K562 (cell line): Measurements from ENCODE around the gene HECW1. TPM values are rescaled to one million over a fixed set of nuclear protein-coding genes. Genes with fewer than 3 reads are reported as not detected.

Experiments used
- ATAC-seq: fragments of 200-7000 bp; cut with Tn5 transposase; 3 replicates; pipeline ENCODE4 v1.9.1; 2020; ENCODE audit warnings: moderate library complexity
- BruUV-seq: library from RNA; stranded (reverse); fragments of 400-500 nt; replicated peaks from 2 replicates; lab custom pipeline; 2021; lab: Mats Ljungman, UMichigan
- CTCF ChIA-PET: fragments of 300-600 bp; formaldehyde crosslinking; extraction: SDS; loops from one replicate; lab custom pipeline; 2021; ENCODE audit warnings: low intra/inter-chr PET ratio; lab: Yijun Ruan, JAX
- POLR2A ChIA-PET: fragments of 300-600, 350-650 bp; sonication (Branson Sonifier 250); formaldehyde crosslinking; extraction: SDS; loops from one replicate; lab custom pipeline; 2021; ENCODE audit warnings: antibody characterized with exemption, inconsistent platforms; lab: Yijun Ruan, JAX
- DNase-seq, 4 experiments: peaks; one replicate each; pipeline versions ENCODE4 v3.0.0 to v3.0.0-alpha.2; 2011 to 2018; ENCODE audit warnings: low spot score in 3 of 4, mixed read lengths in 3 of 4; ENCODE audit errors: extremely low read depth in 1 of 4
- FAIRE-seq: peaks from 2 replicates; lab custom pipeline; 2011; peaks lifted over from hg19 to GRCh38; lab: Jason Lieb, UNC
- H2AFZ ChIP-seq: 2 replicates; pipeline ENCODE4 v1.6.0; 2011; ENCODE audit warnings: low read depth, low read length, control low read depth, inconsistent platforms
- H3K27ac ChIP-seq: fragments of 200-600 bp; 3 replicates; pipeline ENCODE4 v1.8.0; 2011; ENCODE audit warnings: low read depth, mild to moderate bottlenecking, control low read depth, inconsistent platforms, low read length, moderate library complexity, mixed read lengths; ENCODE audit errors: extremely low read depth
- H3K27me3 ChIP-seq, 2 experiments: fragments of 300-600 bp in 1 of 2; 2 replicates in 1 of 2; 3 replicates in 1 of 2; pipeline versions ENCODE4 v1.6.0 to v1.8.0; 2011; ENCODE audit warnings: inconsistent platforms in 2 of 2, low read length in 2 of 2, mild to moderate bottlenecking in 1 of 2, mixed read lengths in 1 of 2, moderate library complexity in 1 of 2; ENCODE audit not compliant: control insufficient read depth in 2 of 2, insufficient read depth in 2 of 2
- H3K36me3 ChIP-seq: fragments of 300-600 bp; 3 replicates; pipeline ENCODE4 v1.8.0; 2011; ENCODE audit warnings: mild to moderate bottlenecking, low read length, inconsistent platforms; ENCODE audit not compliant: control insufficient read depth, insufficient read depth
- H3K4me1 ChIP-seq, 2 experiments: fragments of 200-600 bp in 1 of 2; replicated peaks in 1 of 2; 2 replicates in 1 of 2; 3 replicates in 1 of 2; pipeline versions ENCODE4 v1.5.1 to v1.8.0; 2011; ENCODE audit warnings: inconsistent platforms in 2 of 2, low read length in 2 of 2, mild to moderate bottlenecking in 1 of 2, mixed read lengths in 1 of 2, moderate library complexity in 1 of 2; ENCODE audit not compliant: control insufficient read depth in 2 of 2, insufficient read depth in 2 of 2
- H3K4me2 ChIP-seq: 2 replicates; pipeline ENCODE4 v1.6.1; 2011; ENCODE audit warnings: low read length, control low read depth, inconsistent platforms, mixed read lengths; ENCODE audit not compliant: insufficient read depth
- H3K4me3 ChIP-seq: fragments of 200-600 bp; sonication (generic), shearing (Covaris generic); 2 replicates; pipeline ENCODE4 v1.5.1; 2016; ENCODE audit warnings: control low read depth, inconsistent platforms
- H3K79me2 ChIP-seq: fragments of 200-600 bp; 3 replicates; pipeline ENCODE4 v1.8.0; 2011; ENCODE audit warnings: low read length, inconsistent platforms; ENCODE audit not compliant: control insufficient read depth, insufficient read depth
- H3K9ac ChIP-seq, 2 experiments: 2 replicates each; pipeline versions ENCODE4 v1.6.0 to v1.6.1; 2011; ENCODE audit warnings: low read depth in 2 of 2, low read length in 2 of 2, control low read depth in 1 of 2, inconsistent platforms in 1 of 2, mild to moderate bottlenecking in 1 of 2, mixed read lengths in 1 of 2; ENCODE audit not compliant: insufficient read depth in 1 of 2
- H3K9me1 ChIP-seq: one replicate; pipeline ENCODE4 v1.6.0; 2011; ENCODE audit warnings: inconsistent platforms, mild to moderate bottlenecking, low read length, moderate library complexity; ENCODE audit not compliant: control insufficient read depth, insufficient read depth
- H3K9me3 ChIP-seq: replicated peaks from 2 replicates; pipeline ENCODE4 v1.5.1; 2011; ENCODE audit warnings: low read depth, low read length, inconsistent platforms; ENCODE audit not compliant: control insufficient read depth, insufficient read depth
- H4K20me1 ChIP-seq: replicated peaks from 2 replicates; pipeline ENCODE4 v1.6.1; 2011; ENCODE audit warnings: low read length, inconsistent platforms, mixed read lengths; ENCODE audit not compliant: control insufficient read depth, insufficient read depth
- MAX ChIP-seq: sonication (generic); formaldehyde crosslinking; IDR thresholded peaks from 2 replicates; pipeline ENCODE4 v1.9.0; 2022; ENCODE audit warnings: mild to moderate bottlenecking, missing genetic modification reagents
- MTA2 ChIP-seq: fragments of 450-650 bp; IDR thresholded peaks from 2 replicates; pipeline ENCODE4 v1.6.1; 2016; ENCODE audit warnings: low read depth
- NFIX ChIP-seq: fragments of 250-450 bp; sonication (Bioruptor Pico); IDR thresholded peaks from 2 replicates; pipeline ENCODE4 v1.4.0; 2020; ENCODE audit warnings: low read depth, mild to moderate bottlenecking, moderate library complexity
- POLR3A ChIP-seq: IDR thresholded peaks from 2 replicates; pipeline ENCODE4 v1.6.1; 2011; ENCODE audit warnings: borderline replicate concordance, mild to moderate bottlenecking, moderate library complexity; ENCODE audit not compliant: insufficient read length, insufficient read depth; ENCODE audit errors: extremely low read depth
- RFX1 ChIP-seq: fragments of 450-650 bp; IDR thresholded peaks from 2 replicates; pipeline ENCODE4 v1.6.1; 2016; ENCODE audit warnings: mild to moderate bottlenecking, moderate library complexity
- ZNF174 ChIP-seq: fragments of 250-450 bp; sonication (Bioruptor Pico); IDR thresholded peaks from 2 replicates; pipeline ENCODE4 v1.4.0; 2020; ENCODE audit warnings: mild to moderate bottlenecking
- ZNF609 ChIP-seq: sonication (generic); formaldehyde crosslinking; IDR thresholded peaks from 2 replicates; pipeline ENCODE4 v1.8.1; 2023; ENCODE audit warnings: missing genetic modification reagents, mild to moderate bottlenecking, borderline replicate concordance
- WGBS: fragments of 100-300 bp; shearing (Covaris generic); methylation state at CpG from one replicate; pipeline ENCODE4 v1.1.6; 2016; ENCODE audit warnings: low coverage, mixed read lengths; ENCODE audit not compliant: insufficient coverage; ENCODE audit errors: missing lambda C conversion rate; 5-methylcytosine and 5-hydroxymethylcytosine counted together
- in situ Hi-C: fragments of 300-500 bp; cut with MboI; formaldehyde crosslinking; loops from 4 replicates; pipeline ENCODE4 v1.15.0; 2018; ENCODE audit warnings: inconsistent platforms, mixed read lengths
- intact Hi-C: fragments of 100-400 bp; cut with micrococcal nuclease; formaldehyde crosslinking; loops from 2 replicates; pipeline ENCODE4 v1.14.2; 2022
- polyA plus RNA-seq, 8 experiments: library from polyadenylated mRNA; depleted of rRNA in 4 of 8; stranded (reverse) in 5 of 8; unstranded in 3 of 8; fragments of >200 nt; fragmentation: Nextera tagmentation in 2 of 8; fragmentation: Illumina TruSeq in 1 of 8; extraction: Ambion mirVana in 2 of 8; extraction: Trizol in 1 of 8; gene quantifications; 2 replicates each; pipeline versions ENCODE4 v1.2.1 to v1.2.3, GENCODE V29; 2011 to 2014; ENCODE audit warnings: inconsistent platforms in 1 of 8, missing spikeins in 1 of 8
- total RNA-seq, 7 experiments: library from RNA; depleted of rRNA in 6 of 7; stranded (reverse); fragments of >200 nt in 6 of 7; fragmentation: Illumina TruSeq in 2 of 7; extraction: Trizol in 2 of 7; gene quantifications; 2 replicates each; pipeline versions ENCODE4 v1.2.1 to v1.2.3, GENCODE V29; 2011 to 2021; ENCODE audit warnings: low replicate concordance in 1 of 7

The HECW1 gene
- total and polyA plus RNA-seq, 9 of the 15 experiments (the other 6 are each of a cell fraction or from before 2014, with no cell fraction given): 0.07 to 0.31 (median 0.13) TPM; not detected in 4

- no peak for DNase-seq
- in situ Hi-C loops (loop anchor here (25.0 kb wide), 1 partner anchor 337 kb away; the partner anchor contains the start of genes MRPL32 and PSMA2), intact Hi-C loops (no loop called here)
- FAIRE-seq: no peak
- Histone ChIP-seq H3K36me3 (no peaks in the 10 kb centered on the region), H3K9me1 (no peaks in the 10 kb centered on the region), H4K20me1 (0 out of 2 replicates have a peak, but pooled peaks cover 4% of the 10 kb centered on the region), H3K4me2 (no peak overlapping the region), H3K4me3 (no peak overlapping the region), H3K9ac (no peak overlapping the region), H3K27ac (no peak overlapping the region), H3K79me2 (no peaks in the 10 kb centered on the region), H3K4me1 (no peaks in the 10 kb centered on the region), H3K9me3 (no peaks in the 10 kb centered on the region)
- ATAC-seq: no peak
- CTCF ChIA-PET: no interaction called here
- POLR2A ChIA-PET: no interaction called here
- 27% methylated on average over 36 of the region's 36 CpGs for WGBS
- no TSS peak for BruUV-seq
- TF ChIP-seq NFIX (CRISPR knock-in tag) (no peak), POLR3A (no peak), MAX (CRISPR knock-in tag) (no peak), ZNF609 (CRISPR knock-in tag) (no peak), MTA2 (no peak), RFX1 (no peak), ZNF174 (CRISPR knock-in tag) (no peak)
- TF ChIP-seq, all 486 proteins: peak for 0
- peaks cover 0 to 21% of the 10 kb centered on the region in 2 experiments; a peak in 2 of 5 replicates for H3K27me3 ChIP-seq
- H2AFZ ChIP-seq: no peak overlapping the region
Measured at GRCh38 chr7:43273939-43274719, 161.7 kb downstream of the HECW1 start.
